HL-60 (cell line): Measurements from ENCODE around the gene ANAPC4.

Source experiments
- DNase-seq, 2 experiments: peaks; one replicate each; pipeline ENCODE4 v3.0.0-alpha.2; 2010 to 2020; ENCODE audit warnings: low read depth in 1 of 2, low spot score in 1 of 2
- H3K27ac ChIP-seq: fragments of 250-450 bp; sonication (Bioruptor Pico); replicated peaks from 2 replicates; pipeline ENCODE4 v1.5.1; 2020; ENCODE audit warnings: mild to moderate bottlenecking, moderate library complexity
- H3K27me3 ChIP-seq: fragments of 250-450 bp; sonication (Bioruptor Pico); 2 replicates; pipeline ENCODE4 v1.5.1; 2021; ENCODE audit warnings: mild to moderate bottlenecking, moderate library complexity; ENCODE audit not compliant: insufficient read depth, poor library complexity, severe bottlenecking
- H3K4me3 ChIP-seq: replicated peaks from 2 replicates; pipeline ENCODE4 v1.5.1; 2011; ENCODE audit warnings: mild to moderate bottlenecking, control low read depth, low read length; ENCODE audit not compliant: insufficient read depth
- GABPA ChIP-seq: IDR thresholded peaks from 2 replicates; pipeline ENCODE4 v1.6.1; 2012; ENCODE audit warnings: low read depth
- POLR2AphosphoS5 ChIP-seq: IDR thresholded peaks from 2 replicates; pipeline ENCODE4 v1.6.1; 2012; ENCODE audit warnings: low read depth
- SPI1 ChIP-seq: IDR thresholded peaks from 2 replicates; pipeline ENCODE4 v1.6.1; 2012; ENCODE audit warnings: low read depth, mild to moderate bottlenecking, borderline replicate concordance
- TF ChIP-seq, protein P1 (sequence below): IDR thresholded peaks from 2 replicates; pipeline ENCODE4 v1.6.1; 2012; ENCODE audit warnings: low read depth; ENCODE audit not compliant: insufficient replicate concordance
- TF ChIP-seq, protein P2 (sequence below): IDR thresholded peaks from one replicate; pipeline ENCODE4 v1.5.1; 2011; ENCODE audit warnings: low read length, control low read depth, inconsistent platforms; ENCODE audit not compliant: insufficient read depth

Gene ANAPC4

GRCh38 chr4:25450491-25450901, 73.4 kb downstream of the ANAPC4 start:
- DNase-seq, result no peak
- Histone ChIP-seq H3K27ac (no peak overlapping the region), H3K27me3 (no peaks in the 10 kb centered on the region), H3K4me3 (no peak overlapping the region)
- no peak for TF ChIP-seq GABPA
- no peak for TF ChIP-seq SPI1
- TF ChIP-seq, protein P1, sequence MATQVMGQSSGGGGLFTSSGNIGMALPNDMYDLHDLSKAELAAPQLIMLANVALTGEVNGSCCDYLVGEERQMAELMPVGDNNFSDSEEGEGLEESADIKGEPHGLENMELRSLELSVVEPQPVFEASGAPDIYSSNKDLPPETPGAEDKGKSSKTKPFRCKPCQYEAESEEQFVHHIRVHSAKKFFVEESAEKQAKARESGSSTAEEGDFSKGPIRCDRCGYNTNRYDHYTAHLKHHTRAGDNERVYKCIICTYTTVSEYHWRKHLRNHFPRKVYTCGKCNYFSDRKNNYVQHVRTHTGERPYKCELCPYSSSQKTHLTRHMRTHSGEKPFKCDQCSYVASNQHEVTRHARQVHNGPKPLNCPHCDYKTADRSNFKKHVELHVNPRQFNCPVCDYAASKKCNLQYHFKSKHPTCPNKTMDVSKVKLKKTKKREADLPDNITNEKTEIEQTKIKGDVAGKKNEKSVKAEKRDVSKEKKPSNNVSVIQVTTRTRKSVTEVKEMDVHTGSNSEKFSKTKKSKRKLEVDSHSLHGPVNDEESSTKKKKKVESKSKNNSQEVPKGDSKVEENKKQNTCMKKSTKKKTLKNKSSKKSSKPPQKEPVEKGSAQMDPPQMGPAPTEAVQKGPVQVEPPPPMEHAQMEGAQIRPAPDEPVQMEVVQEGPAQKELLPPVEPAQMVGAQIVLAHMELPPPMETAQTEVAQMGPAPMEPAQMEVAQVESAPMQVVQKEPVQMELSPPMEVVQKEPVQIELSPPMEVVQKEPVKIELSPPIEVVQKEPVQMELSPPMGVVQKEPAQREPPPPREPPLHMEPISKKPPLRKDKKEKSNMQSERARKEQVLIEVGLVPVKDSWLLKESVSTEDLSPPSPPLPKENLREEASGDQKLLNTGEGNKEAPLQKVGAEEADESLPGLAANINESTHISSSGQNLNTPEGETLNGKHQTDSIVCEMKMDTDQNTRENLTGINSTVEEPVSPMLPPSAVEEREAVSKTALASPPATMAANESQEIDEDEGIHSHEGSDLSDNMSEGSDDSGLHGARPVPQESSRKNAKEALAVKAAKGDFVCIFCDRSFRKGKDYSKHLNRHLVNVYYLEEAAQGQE, result no peak
- no peak for TF ChIP-seq POLR2AphosphoS5
- TF ChIP-seq, protein P2, sequence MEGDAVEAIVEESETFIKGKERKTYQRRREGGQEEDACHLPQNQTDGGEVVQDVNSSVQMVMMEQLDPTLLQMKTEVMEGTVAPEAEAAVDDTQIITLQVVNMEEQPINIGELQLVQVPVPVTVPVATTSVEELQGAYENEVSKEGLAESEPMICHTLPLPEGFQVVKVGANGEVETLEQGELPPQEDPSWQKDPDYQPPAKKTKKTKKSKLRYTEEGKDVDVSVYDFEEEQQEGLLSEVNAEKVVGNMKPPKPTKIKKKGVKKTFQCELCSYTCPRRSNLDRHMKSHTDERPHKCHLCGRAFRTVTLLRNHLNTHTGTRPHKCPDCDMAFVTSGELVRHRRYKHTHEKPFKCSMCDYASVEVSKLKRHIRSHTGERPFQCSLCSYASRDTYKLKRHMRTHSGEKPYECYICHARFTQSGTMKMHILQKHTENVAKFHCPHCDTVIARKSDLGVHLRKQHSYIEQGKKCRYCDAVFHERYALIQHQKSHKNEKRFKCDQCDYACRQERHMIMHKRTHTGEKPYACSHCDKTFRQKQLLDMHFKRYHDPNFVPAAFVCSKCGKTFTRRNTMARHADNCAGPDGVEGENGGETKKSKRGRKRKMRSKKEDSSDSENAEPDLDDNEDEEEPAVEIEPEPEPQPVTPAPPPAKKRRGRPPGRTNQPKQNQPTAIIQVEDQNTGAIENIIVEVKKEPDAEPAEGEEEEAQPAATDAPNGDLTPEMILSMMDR, result no peak

DNA sequence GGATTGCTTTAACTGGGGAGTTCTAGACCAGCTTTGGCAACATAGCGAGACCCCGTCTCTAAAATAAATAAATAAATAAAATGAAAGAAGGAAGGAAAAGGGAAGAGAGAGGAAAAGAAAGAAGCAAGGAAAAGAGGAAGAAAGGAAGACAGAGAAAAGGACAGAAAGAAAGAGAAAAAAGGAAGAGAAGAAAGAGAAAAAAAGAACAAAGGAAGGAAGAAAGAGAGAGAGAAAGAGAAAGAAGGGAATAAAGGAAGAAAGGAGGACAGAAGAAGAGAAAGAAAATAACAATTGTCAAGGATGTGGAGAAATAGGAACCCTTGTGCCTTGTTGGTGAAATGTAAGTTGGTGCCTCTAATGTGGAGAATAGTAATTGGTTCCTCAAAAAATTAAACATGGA, 74.6 kb downstream of the ANAPC4 start:
- Histone ChIP-seq H3K4me3 (no peak overlapping the region), H3K27me3 (no peaks in the 10 kb centered on the region), H3K27ac (no peak overlapping the region)
- no peak for DNase-seq
- TF ChIP-seq, protein P1, result no peak

DNA sequence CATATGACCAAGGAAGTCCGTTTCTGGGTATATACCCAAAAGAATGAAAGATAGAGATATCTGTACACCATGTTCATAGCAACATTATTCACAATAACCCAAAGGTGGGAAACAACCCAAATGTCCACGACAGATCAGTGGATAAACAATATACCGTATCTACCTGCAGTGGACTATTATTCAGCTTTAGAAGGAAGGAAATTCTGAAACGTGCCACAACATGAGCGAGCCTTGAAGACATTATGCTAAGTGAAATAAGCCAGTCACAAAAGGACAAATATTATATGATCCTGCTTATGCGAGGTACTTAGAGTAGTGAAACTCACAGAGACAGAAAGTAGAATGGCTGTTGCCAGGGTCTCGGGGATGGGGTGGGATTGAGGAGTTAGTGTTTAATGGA, 75.0 kb downstream of the ANAPC4 start:
- Histone ChIP-seq H3K4me3 (no peak overlapping the region), H3K27me3 (no peaks in the 10 kb centered on the region), H3K27ac (no peak overlapping the region)
- no peak for DNase-seq
- no peak for TF ChIP-seq GABPA

DNA sequence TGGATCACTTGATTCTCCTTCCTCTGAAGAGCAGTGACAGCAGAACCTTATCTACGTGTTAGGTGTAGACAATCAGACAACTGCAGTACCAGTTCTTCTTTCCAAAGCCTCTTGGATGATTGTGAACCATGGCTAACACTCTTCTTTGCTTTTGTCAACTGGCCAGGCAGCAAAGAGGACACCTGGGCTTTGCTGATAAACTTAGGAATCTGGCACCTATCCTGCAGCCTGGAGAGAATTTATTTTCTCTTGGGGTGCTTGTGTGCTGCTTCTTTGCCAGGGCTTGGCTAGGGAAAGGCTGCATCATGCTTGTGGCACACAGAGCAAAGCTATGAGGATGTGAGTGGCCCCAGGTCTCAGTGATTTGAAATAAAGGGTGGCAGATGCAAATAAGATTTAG, 77.4 kb downstream of the ANAPC4 start:
- Histone ChIP-seq H3K27ac (no peak overlapping the region), H3K4me3 (no peak overlapping the region), H3K27me3 (no peaks in the 10 kb centered on the region)
- DNase-seq, result no peak
- TF ChIP-seq GABPA (no peak), SPI1 (no peak), POLR2AphosphoS5 (no peak)
- TF ChIP-seq, protein P1, result no peak
- TF ChIP-seq, protein P2, result no peak
